ENCODE measurements around the gene MAP7D1.
A peak's percentile ranks its signal among the peaks of the same experiment; 100 is the strongest.
"Not testable (repeated sequence)": the region's sequence is repeated elsewhere in the genome, so short reads cannot be mapped to it uniquely, and the experiment has no call there.

The MAP7D1 gene

DNA sequence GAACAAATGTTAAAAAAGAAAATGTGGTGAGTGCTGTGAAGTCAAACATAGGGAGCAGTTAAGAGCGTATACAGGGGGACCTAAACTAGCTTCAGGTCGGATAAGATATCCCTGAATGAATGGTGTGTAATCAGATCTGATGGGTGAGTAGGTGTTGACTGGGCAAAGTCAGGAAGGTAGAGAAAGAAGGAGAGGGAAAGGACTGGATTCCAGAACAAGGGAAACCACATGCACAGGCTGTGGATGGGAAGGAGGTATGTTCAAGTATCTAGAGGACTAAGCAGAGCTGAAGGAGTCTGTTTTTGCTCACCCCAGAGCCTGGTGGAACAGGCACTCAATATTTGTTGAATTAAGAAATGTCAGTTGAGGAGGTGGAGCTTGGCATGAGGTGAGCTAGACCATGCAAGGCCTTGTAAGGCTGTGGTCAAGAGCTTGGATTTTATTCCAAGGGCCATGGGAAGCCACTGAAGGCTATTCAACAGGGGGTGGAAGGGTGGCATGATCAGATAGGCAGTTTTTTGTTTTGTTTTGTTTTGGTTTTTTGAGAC is 27.4 kb downstream of the MAP7D1 start:
- FAIRE-seq (no peak), DNase-seq (ENCODE audit: insufficient read length, low spot score) (no peak)
- TF ChIP-seq, protein P1, sequence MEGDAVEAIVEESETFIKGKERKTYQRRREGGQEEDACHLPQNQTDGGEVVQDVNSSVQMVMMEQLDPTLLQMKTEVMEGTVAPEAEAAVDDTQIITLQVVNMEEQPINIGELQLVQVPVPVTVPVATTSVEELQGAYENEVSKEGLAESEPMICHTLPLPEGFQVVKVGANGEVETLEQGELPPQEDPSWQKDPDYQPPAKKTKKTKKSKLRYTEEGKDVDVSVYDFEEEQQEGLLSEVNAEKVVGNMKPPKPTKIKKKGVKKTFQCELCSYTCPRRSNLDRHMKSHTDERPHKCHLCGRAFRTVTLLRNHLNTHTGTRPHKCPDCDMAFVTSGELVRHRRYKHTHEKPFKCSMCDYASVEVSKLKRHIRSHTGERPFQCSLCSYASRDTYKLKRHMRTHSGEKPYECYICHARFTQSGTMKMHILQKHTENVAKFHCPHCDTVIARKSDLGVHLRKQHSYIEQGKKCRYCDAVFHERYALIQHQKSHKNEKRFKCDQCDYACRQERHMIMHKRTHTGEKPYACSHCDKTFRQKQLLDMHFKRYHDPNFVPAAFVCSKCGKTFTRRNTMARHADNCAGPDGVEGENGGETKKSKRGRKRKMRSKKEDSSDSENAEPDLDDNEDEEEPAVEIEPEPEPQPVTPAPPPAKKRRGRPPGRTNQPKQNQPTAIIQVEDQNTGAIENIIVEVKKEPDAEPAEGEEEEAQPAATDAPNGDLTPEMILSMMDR (IDR thresholded peaks at IDR 0.05; ENCODE audit: insufficient read depth, missing control alignments): no peak

DNA sequence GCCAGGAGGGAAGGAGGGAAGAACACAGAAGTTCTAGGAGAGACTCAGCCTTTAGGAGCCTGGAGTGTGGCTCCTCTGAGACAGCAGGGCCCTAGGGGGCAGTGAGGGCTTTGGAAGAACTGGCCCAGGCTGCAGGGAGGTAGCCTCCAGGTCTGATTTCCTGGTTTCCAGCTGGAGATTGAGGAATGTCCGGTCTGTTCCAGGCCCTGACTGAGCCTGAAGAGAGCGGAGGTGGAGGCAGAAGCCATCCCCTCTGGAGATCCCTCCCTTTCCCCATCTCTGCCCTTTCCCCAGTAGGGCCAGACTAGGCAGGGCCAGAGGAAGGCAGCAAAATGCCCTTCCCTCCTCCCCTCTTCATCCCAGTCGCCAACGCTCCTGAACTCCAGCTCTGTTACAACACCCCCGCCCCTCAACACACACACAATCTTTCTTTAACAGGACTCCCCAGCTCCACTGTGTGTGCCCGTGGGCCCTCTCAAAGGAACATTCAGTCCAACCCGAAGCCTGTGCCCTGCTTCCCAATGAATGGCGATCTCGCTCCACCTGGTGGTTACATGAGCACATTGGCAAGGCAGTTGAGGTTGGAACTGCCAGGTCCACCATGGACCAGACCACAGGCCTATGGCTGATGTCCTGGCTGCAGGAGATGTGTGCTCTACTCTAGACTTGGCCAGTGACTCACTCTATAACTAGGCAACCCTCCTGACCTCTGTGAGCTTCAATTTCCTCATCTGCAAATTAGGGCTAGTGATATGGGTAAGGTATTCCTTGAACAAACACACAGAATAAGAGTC is 32.0 kb downstream of the MAP7D1 start:
- DNase-seq (ENCODE audit: insufficient read length, low spot score): peak; percentile 74
- peak; percentile 90 for FAIRE-seq
- TF ChIP-seq, protein P1 (IDR thresholded peaks at IDR 0.05; ENCODE audit: insufficient read depth, missing control alignments): peak; percentile 92

DNA sequence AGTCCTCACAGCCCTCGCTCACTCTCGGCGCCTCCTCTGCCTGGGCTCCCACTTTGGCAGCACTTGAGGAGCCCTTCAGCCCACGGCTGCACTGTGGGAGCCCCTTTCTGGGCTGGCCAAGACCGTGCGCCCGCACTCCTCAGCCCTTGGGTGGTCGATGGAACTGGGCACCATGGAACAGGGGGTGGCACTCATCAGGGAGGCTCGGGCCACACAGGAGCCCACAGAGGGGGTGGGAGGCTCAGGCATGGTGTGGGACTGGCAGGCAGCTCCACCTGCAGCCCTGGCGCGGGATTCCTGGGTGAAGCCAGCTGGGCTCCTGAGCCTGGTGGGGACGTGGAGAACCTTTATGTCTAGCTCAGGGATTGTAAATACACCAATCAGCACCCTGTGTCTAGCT is 40.8 kb downstream of the MAP7D1 start:
- not testable (repeated sequence) for FAIRE-seq; DNase-seq (ENCODE audit: insufficient read length, low spot score)

DNA sequence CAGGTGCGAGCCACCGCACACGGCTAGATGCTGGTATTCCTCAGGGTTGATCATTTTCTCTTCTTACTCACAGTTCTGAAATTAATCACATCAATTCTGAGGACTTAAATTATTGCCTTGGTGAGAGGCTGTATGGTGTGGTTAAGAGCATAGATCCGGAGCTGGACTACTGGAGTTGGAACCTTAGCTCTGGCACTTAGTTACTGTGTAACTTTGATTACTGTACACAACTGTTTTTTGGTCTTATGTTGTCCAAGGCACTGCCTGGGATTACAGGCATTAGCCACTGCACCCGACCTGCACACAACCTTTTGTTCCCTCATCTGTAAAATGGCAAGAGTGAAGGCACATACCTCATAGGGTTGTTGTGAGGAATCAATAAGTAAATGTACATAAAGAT is 42.7 kb downstream of the MAP7D1 start:
- DNase-seq (ENCODE audit: insufficient read length, low spot score): no peak
- no peak for FAIRE-seq
- TF ChIP-seq, protein P1 (IDR thresholded peaks at IDR 0.05; ENCODE audit: insufficient read depth, missing control alignments): no peak

DNA sequence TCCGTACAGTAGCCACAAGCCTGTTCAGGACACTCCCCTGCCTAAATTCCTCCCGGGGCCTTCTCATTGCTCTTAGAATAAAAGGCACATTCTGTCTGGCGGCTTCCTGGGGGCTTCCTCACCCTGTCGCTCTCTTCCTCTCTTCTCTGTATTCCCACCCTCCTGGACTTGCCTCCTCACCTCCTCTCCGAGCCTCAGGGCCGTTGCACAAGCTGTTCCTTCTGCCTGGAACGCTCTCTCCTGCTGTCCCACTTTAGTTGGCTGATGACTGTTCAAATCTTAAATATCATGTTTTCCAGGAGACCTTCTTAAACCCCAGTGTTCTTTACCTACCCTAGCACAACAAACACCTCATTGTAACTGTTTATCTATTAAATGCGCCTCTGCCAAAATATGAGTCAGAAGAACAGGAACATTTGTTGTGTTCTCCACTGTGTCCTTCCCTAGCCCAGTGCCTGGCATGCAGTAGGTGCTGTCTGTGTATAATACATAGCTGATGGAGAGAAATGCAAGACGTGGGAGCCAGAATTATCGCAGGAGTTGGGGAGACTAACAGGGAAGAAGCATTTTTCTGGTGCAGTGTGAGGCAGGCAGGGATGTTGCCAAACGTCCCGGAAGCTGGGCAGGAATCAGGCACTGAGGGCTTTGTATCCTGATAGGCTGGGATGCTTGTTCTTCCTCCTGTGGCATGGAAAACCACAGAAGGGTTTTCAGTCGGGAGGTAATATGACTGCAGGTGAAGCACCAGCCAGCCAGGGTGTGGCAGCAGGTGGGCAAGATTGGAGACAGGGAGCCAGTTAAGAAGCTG is 44.2 kb downstream of the MAP7D1 start:
- FAIRE-seq: no peak
- TF ChIP-seq, protein P1 (IDR thresholded peaks at IDR 0.05; ENCODE audit: insufficient read depth, missing control alignments): no peak
- no peak for DNase-seq (ENCODE audit: insufficient read length, low spot score)

DNA sequence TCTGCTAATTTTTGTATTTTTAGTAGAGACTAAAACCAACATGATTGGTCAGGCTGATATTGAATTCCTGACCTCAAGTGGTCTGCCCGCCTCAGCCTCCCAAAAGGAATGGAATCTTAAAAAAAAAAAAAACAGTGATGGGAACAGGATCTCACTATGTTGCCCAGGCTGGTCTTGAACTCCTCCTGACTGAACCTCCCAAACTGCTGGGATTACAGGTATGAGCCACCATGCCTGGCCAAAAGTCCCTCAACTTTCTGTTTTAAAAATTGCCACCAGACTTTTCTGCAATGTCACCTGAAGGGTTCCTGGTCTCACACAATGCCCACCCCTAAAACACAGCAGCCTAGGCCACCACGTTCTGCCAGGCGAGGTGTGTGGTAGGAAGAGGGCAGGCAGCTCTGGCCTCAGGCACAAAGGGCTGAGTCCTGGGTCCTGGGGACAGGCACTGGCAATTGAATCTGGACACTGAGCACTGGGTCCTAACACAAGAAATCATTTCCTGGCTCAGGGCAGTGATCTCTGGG is 47.1 kb downstream of the MAP7D1 start:
- FAIRE-seq (no peak), DNase-seq (ENCODE audit: insufficient read length, low spot score) (no peak)

More for the DNA sequence above, 47.1 kb downstream of the MAP7D1 start:
- TF ChIP-seq, protein P1 (IDR thresholded peaks at IDR 0.05; ENCODE audit: insufficient read depth, missing control alignments): no peak

All from D721Med (cell line).